GM18526 (cell line): ENCODE data around the gene PACS2.

ENCODE experiments used
- POLR2A ChIP-seq: IDR thresholded peaks from 3 replicates; pipeline ENCODE4 v1.6.1; 2011; ENCODE audit not compliant: insufficient read length; ENCODE audit errors: extremely low read depth

The PACS2 gene

DNA sequence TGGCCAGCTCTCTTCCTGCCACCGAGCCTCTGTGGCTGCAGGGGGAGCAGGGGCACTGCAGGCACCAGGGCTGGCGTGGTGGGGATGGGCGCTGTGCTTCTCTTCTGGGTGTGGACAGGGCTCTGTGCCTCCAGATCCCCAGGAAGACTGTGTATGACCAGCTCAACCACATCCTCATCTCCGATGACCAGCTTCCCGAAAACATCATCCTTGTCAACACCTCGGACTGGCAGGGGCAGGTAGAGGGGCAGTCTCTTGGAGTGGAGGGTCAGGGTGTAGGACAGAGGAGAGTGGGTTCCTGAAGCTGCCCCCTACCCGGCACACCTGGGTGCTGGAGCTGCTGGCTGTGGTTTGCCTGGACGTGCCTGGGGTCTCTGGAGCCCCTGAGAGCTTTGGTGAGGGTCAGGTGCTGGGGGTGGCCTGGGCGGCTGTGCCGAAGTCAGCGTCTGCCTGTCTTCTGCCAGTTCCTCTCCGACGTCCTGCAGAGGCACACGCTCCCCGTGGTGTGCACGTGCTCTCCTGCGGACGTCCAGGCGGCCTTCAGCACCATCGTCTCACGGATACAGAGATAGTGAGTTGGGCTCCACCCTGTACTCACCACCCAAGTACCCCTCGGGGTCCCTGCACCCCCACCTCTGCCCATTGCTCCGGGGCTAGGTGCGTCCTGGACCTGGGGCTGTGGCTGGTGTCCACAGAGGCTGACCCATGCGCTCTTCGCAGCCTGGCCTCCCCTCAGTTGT lies 68.0 kb downstream of the PACS2 start:
- no peak for TF ChIP-seq POLR2A

DNA sequence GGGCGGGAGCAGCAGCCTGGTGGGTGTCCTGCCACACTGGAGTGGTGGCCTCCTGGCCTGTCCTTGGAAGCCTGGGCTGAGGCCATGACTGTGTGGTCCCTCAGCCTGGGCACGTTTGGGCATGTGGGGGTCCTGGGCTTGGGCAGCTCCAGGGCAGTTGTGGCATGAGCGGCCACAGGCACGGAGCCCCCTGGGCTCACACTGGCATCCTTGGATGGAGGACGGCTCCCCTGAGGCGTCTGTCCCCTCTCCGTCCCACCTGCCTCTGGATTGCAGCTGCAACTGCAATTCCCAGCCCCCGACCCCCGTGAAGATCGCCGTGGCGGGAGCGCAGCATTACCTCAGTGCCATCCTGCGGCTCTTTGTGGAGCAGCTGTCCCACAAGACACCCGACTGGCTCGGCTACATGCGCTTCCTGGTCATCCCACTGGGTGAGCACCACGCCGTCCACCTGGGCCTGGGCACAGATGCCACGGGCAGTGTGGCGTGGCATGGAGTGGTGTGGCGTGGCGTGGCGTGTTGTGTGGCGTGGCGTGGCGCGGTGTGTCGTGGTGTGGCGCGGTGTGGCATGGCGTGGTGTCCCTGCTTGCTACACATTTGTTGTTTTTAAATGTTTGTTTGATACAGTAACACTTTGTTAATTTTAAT lies 68.7 kb downstream of the PACS2 start:
- no peak for TF ChIP-seq POLR2A

- TF ChIP-seq POLR2A = no peak
Measured at GRCh38 chr14:105384041-105384557, 69.6 kb downstream of the PACS2 start.

- no peak for TF ChIP-seq POLR2A
Measured at GRCh38 chr14:105384605-105385321, 70.2 kb downstream of the PACS2 start.

DNA sequence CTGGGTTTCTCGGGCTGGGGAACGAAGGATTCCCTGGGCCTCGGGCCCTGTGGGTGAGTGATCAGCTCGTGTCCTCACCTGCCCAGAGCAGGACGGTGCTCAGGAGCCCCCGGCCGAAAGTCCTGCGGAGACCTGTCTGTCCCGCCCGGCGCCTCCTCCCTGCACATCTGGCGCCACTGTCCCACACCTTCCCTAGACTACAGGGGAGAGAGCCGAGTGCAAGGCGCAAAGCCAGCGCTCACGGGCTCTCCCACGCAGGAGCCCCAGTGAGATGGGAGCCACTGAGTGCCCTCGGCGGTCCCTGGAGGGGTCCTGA lies 70.7 kb downstream of the PACS2 start:
- no peak for TF ChIP-seq POLR2A

DNA sequence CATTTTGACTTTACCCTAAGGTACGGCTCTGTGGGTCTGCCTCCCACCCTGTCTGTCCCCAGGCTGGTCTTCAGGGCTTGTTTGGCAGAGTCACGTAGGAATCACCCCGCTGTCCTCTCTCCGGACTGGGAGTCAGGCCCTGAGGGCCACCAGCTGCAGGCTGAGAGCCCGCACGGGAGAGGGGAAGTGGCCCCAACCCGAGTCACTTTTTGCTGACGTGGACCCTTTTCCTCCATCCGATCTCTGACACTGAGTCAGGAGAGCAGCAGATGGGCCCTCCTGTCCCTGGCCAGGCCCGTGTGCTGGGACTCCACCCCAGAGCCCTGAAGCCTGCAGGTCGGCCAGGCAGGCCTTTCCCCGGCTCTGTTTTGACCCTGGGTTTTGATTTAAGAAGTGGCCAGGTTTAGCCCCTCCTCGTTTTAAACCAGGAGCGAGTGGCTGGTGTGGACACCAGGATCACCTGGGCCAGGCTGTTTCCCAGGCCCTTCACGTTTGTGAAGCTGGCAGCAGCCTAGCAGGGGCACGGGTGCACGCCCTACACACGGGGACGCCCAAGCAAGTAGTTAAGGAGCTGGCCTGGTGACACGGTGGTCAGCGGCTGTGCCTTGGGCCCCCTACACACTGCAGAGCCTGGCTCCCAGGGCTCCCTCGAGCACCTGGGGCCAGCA lies 71.3 kb downstream of the PACS2 start:
- TF ChIP-seq POLR2A = no peak

DNA sequence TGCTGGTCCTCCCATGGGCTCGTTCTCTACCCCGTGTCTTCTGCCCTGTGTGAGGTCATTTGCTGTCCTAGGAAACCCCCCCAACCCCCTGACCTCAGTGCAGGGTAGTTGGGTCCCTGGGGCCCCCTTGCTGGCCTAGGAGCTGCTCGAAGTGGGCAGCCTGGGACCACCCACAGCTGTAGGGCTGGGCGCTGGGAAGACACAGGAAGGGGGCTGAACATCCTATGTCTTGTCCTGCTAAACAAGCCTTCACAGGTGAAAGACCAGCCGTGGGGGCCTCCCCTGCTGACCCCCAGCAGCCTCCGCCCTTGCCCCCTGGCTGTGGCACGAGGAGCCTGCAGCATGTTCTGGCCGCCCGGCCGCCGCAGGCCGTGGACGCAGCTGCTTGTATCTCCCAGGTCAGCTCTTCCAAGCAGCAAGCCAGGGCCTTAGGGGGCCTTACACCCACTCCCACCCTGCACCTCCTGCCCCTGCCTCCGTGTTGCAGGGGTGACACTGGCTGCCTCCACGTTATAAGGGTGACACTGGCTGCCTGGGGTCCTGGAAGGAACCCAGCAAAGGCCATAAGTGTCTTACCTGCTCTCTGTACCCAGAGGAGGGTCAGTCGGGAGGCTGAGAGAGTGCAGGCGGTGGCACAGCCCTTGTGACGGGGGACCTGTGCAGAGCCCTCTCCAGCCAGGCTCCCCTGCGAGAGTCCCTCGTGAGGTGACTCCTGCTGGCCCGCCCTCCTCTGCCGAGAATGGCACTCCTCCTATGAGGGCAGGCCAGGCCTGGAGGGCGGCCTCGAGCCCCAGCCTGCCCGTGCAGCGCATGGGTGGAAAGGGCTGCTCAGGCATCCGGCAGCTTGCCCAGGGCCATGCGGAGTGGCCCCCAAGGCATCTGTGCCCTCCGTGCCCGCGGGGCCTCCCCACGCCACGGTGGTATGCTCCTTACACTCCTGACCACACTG lies 72.3 kb downstream of the PACS2 start:
- no peak for TF ChIP-seq POLR2A

DNA sequence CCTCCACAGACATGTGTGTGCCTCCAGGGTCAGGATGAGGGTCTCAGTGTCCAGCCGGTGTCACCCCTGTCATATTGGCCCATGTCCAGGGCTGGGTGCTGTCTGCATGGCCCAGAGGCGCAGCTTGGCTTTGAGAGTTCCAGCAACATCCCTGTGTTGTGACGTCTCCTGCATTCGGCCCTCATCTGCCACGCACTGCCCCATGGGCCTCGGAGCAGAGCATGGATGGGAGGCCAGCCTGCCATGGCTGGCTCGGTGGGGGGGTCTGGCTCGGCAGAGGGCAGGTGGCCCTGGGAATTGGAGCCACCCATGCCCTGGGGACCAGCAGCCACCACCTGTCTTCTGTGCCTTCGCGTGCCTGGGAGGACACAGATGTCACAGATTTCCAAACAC lies 73.0 kb downstream of the PACS2 start:
- TF ChIP-seq POLR2A = no peak

DNA sequence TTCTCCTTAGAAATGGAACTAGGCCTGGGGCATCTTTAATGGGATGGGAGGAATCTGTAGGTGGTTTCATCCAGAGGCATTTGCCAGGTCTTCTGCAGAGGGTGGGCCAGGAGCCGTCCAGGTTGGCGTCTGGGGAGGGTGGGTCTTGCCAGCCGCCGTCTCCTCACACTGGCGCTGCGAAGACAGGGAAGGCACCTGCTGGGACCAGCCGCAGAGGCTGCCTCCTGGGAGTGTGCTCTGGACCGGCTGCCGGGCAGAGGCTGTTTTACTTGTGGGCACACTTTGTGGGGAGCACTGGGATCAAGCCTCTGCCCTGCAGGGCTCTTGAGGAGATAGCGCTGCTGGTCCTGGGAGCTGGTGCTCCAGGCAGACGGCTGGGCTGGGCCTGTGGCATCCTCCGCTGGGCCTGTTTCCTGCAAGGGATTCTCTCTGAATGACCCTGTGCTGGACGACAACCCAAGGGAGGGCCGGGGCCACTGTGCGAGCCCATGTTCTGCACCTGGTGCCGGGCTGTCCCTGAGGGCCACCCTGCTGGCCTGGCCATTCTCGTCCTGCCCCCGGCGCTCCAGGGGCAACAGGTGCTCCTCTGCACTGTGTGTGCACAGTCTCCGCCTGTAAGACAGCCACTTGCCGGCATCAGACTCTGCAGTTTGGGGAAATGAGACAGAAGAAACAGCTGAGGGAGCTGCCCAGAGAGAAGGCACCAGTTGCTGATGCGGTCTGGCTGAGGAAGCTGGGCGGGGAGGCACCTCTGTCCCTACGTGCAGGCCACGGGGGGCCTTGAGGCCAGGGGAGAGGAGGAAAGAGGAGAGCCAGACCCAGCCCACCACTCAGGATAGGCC lies 73.8 kb downstream of the PACS2 start:
- TF ChIP-seq POLR2A = no peak

DNA sequence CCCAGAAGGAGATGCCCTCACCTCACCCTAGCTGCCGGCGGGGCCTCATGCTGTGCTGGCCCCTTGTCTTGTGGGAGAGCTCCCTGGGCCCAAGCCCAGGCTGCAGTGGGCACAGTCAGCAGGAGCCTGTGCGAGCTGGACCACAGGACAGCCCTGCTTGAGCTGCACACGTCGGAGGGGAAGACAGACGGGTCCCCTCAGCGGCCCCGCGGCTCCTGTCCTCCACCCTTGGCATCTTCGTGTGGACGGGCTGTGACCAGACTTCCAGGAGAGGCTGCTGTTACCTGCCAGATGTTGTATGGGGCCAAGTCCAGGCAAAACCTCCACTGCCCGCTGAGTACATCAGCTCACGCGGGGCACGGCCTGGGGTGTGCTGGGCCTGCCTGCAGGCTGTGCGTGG lies 74.4 kb downstream of the PACS2 start:
- no peak for TF ChIP-seq POLR2A

DNA sequence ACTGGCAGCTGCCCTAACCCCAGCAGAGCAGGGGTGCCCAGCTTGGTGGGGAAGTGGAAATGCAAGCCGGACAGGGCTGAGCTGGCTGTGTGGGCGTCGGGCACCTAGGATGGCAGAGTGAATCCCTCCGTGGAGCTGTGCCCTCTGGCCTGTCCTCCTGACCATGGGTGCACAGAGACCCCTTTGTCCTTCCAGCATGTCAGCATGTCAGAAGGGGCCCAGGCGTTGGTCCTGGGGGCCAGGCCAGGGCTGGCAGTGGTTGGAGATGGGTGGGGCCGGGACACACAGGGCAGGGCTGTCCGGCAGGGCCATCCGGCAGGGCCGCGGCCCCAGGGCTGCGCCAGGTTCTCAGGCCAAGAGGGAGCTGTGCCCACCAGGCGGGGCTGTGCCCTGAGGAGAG lies 75.0 kb downstream of the PACS2 start:
- no peak for TF ChIP-seq POLR2A

GRCh38 chr14:105389976-105390848 lies 75.7 kb downstream of the PACS2 start:
- TF ChIP-seq POLR2A = no peak
